B cell (primary cell): ENCODE results near the gene P2RX3. TPM values are rescaled to one million over a fixed set of nuclear protein-coding genes. Genes with fewer than 3 reads are reported as not detected.

Source experiments
- ATAC-seq: fragments of 200-7000 bp; cut with Tn5 transposase; one replicate; pipeline ENCODE4 v1.10.0; 2021; ENCODE audit warnings: low read depth, mild to moderate bottlenecking, moderate number of reproducible peaks, moderate library complexity
- CTCF ChIA-PET: fragments of 350-600 bp; sonication (Branson Sonifier 250); formaldehyde crosslinking; loops from one replicate; lab custom pipeline; 2021; ENCODE audit warnings: antibody characterized with exemption, inconsistent platforms; lab: Charles Lee
- POLR2A ChIA-PET: fragments of 350-600 bp; sonication (Branson Sonifier 250); formaldehyde crosslinking; loops from one replicate; lab custom pipeline; 2021; ENCODE audit warnings: antibody characterized with exemption; lab: Charles Lee
- DNase-seq: peaks from one replicate; pipeline ENCODE4 v3.0.0; 2013
- H2AFZ ChIP-seq: 2 replicates; pipeline ENCODE4 v1.6.1; 2012; ENCODE audit warnings: mild to moderate bottlenecking, low read depth, low read length; ENCODE audit not compliant: insufficient read depth, poor library complexity, severe bottlenecking
- H3K27ac ChIP-seq, 2 donors: 1 replicate in 1 of 2; 2 replicates in 1 of 2; pipeline ENCODE4 v1.5.1; 2012 to 2013; ENCODE audit warnings: low read length in 2 of 2, mild to moderate bottlenecking in 2 of 2, moderate library complexity in 1 of 2
- H3K27me3 ChIP-seq, 4 experiments: fragments of 200-600 bp in 1 of 4; sonication (generic) in 1 of 4; replicated peaks in 1 of 4; 1 replicate in 2 of 4; 2 replicates in 2 of 4; pipeline versions ENCODE4 v1.6.1 to v1.7.0; 2013 to 2016; ENCODE audit warnings: low read length in 3 of 4, mild to moderate bottlenecking in 2 of 4, mixed read lengths in 1 of 4, moderate library complexity in 1 of 4; ENCODE audit not compliant: insufficient read depth in 4 of 4, control insufficient read depth in 3 of 4; ENCODE audit errors: control extremely low read depth in 1 of 4
- H3K36me3 ChIP-seq, 2 experiments: replicated peaks in 1 of 2; 1 replicate in 1 of 2; 2 replicates in 1 of 2; pipeline versions ENCODE4 v1.6.1 to v1.7.1; 2013; ENCODE audit warnings: low read length in 1 of 2; ENCODE audit not compliant: insufficient read depth in 2 of 2, control insufficient read depth in 1 of 2; ENCODE audit errors: control extremely low read depth in 1 of 2, extremely low read depth in 1 of 2
- H3K4me1 ChIP-seq, 2 donors: fragments of 200-600 bp in 1 of 2; sonication (generic) in 1 of 2; 1 replicate in 1 of 2; 2 replicates in 1 of 2; pipeline versions ENCODE4 v1.5.1 to v1.6.1; 2013 to 2017; ENCODE audit warnings: low read length in 2 of 2; ENCODE audit not compliant: control insufficient read depth in 2 of 2, insufficient read depth in 2 of 2
- H3K4me2 ChIP-seq: replicated peaks from 2 replicates; pipeline ENCODE3; 2012; ENCODE audit warnings: mild to moderate bottlenecking, low read depth, low read length; ENCODE audit not compliant: poor library complexity, severe bottlenecking
- H3K4me3 ChIP-seq, 5 experiments: fragments of 200-600 bp in 1 of 5; sonication (generic) in 1 of 5; 1 replicate in 3 of 5; 2 replicates in 2 of 5; pipeline versions ENCODE4 v1.5.1 to v1.7.0; 2011 to 2016; ENCODE audit warnings: low read length in 4 of 5, mild to moderate bottlenecking in 4 of 5, low read depth in 2 of 5, control low read depth in 1 of 5, moderate library complexity in 1 of 5; ENCODE audit not compliant: insufficient read depth in 1 of 5; ENCODE audit errors: control extremely low read depth in 1 of 5, extremely low read depth in 1 of 5
- H3K79me2 ChIP-seq: fragments of 200-600 bp; sonication (generic); one replicate; pipeline ENCODE4 v1.6.0; 2016; ENCODE audit warnings: low read length; ENCODE audit not compliant: control insufficient read depth, insufficient read depth
- H3K9ac ChIP-seq: fragments of 200-600 bp; sonication (generic); 2 replicates; pipeline ENCODE4 v1.6.1; 2017; ENCODE audit warnings: mild to moderate bottlenecking, low read length, moderate library complexity
- H3K9me3 ChIP-seq, 3 donors: one replicate each; pipeline versions ENCODE4 v1.6.1 to v1.7.1; 2013; ENCODE audit warnings: low read length in 2 of 3; ENCODE audit not compliant: control insufficient read depth in 2 of 3, insufficient read depth in 1 of 3; ENCODE audit errors: control extremely low read depth in 1 of 3
- H4K20me1 ChIP-seq: 2 replicates; pipeline ENCODE4 v1.6.0; 2012; ENCODE audit warnings: mild to moderate bottlenecking, low read length; ENCODE audit not compliant: insufficient read depth, control insufficient read depth, poor library complexity, severe bottlenecking
- H3K27ac Mint-ChIP-seq: one replicate; pipeline ENCODE4 v1.8.0; 2021; ENCODE audit warnings: mixed read lengths
- H3K27me3 Mint-ChIP-seq: one replicate; pipeline ENCODE4 v1.8.0; 2021; ENCODE audit warnings: mixed read lengths
- H3K4me1 Mint-ChIP-seq: one replicate; pipeline ENCODE4 v1.8.0; 2021; ENCODE audit warnings: mixed read lengths
- H3K4me3 Mint-ChIP-seq: one replicate; pipeline ENCODE4 v1.8.0; 2021; ENCODE audit warnings: mixed read lengths
- H3K9me3 Mint-ChIP-seq: one replicate; pipeline ENCODE4 v1.8.0; 2022; ENCODE audit warnings: mixed read lengths; ENCODE audit not compliant: insufficient read depth
- CTCF ChIP-seq: fragments of 200-600 bp; IDR thresholded peaks from one replicate; pipeline ENCODE4 v1.8.0; 2022; ENCODE audit warnings: antibody characterized with exemption, mild to moderate bottlenecking
- EZH2 ChIP-seq: IDR thresholded peaks from 2 replicates; pipeline ENCODE4 v1.6.1; 2012; ENCODE audit warnings: borderline replicate concordance, low read depth, mild to moderate bottlenecking, moderate library complexity, low read length; ENCODE audit not compliant: insufficient read depth, poor library complexity, severe bottlenecking
- WGBS: methylation state at CpG from one replicate; pipeline ENCODE4 v1.1.5; 2013; ENCODE audit warnings: missing lambda C conversion rate; ENCODE audit not compliant: insufficient coverage; 5-methylcytosine and 5-hydroxymethylcytosine counted together
- intact Hi-C: fragments of 100-400 bp; cut with micrococcal nuclease; formaldehyde crosslinking; loops from one replicate; pipeline ENCODE4 v1.10.0; 2022
- polyA plus RNA-seq: library from polyadenylated mRNA; depleted of rRNA; stranded (reverse); fragments of >200 nt; gene quantifications from 2 replicates; pipeline ENCODE4 v1.2.3, GENCODE V29; 2012
- total RNA-seq, 2 donors: library from RNA; stranded (reverse); fragments of 120-200 nt in 1 of 2; gene quantifications; 1 replicate in 1 of 2; 2 replicates in 1 of 2; pipeline versions ENCODE4 v1.2.3 to v1.2.4, GENCODE V29; 2013 to 2022

P2RX3 gene
- total and polyA plus RNA-seq, 2 donors (not counting 1 experiment from before 2014, with no cell fraction given): not detected

GRCh38 chr11:57416436-57416835 is 78.3 kb downstream of the P2RX3 start:
- Histone ChIP-seq H3K4me2 (no peak overlapping the region), H3K9me3 (no peaks in the 10 kb centered on the region), H3K9ac (no peak overlapping the region), H3K4me1 (no peaks in the 10 kb centered on the region), H3K36me3 (peaks cover 0 to 29% of the 10 kb centered on the region in 2 experiments), H3K79me2 (peaks cover 4% of the 10 kb centered on the region), H3K4me3 (no peak overlapping the region), H2AFZ (no peak overlapping the region), H4K20me1 (no peaks in the 10 kb centered on the region), H3K27ac (no peak overlapping the region), H3K27me3 (no peaks in the 10 kb centered on the region)
- H3K4me1 Mint-ChIP-seq: no peaks in the 10 kb centered on the region
- no peak overlapping the region for H3K27ac Mint-ChIP-seq
- CTCF ChIA-PET: interaction anchor here (1.6 kb wide), 1 partner anchor 77 kb away, joined by 4 read pairs; no protein-coding TSS in a partner anchor
- ATAC-seq: no peak
- H3K27me3 Mint-ChIP-seq: no peaks in the 10 kb centered on the region
- 100% methylated on average over 1 of the region's 3 CpGs for WGBS
- DNase-seq: no peak
- no peak overlapping the region for H3K4me3 Mint-ChIP-seq
- intact Hi-C loops: no loop called here
- POLR2A ChIA-PET: no interaction called here
- H3K9me3 Mint-ChIP-seq: no peaks in the 10 kb centered on the region
- TF ChIP-seq CTCF: no peak
- no peak for TF ChIP-seq EZH2

- Histone ChIP-seq H3K4me3 (no peak overlapping the region), H3K9ac (no peak overlapping the region), H3K4me1 (no peaks in the 10 kb centered on the region), H3K36me3 (peaks cover 0 to 29% of the 10 kb centered on the region in 2 experiments), H2AFZ (no peak overlapping the region), H3K79me2 (peaks cover 4% of the 10 kb centered on the region), H3K27me3 (no peaks in the 10 kb centered on the region), H3K9me3 (no peaks in the 10 kb centered on the region), H3K4me2 (no peak overlapping the region), H4K20me1 (no peaks in the 10 kb centered on the region), H3K27ac (no peak overlapping the region)
- Mint-ChIP-seq H3K27me3 (no peaks in the 10 kb centered on the region), H3K9me3 (no peaks in the 10 kb centered on the region), H3K27ac (no peak overlapping the region), H3K4me3 (no peak overlapping the region), H3K4me1 (no peaks in the 10 kb centered on the region)
- no peak for TF ChIP-seq CTCF
- TF ChIP-seq EZH2: no peak
- intact Hi-C loops: no loop called here
- ATAC-seq (no peak), DNase-seq (no peak)
- ChIA-PET CTCF (no interaction called here), POLR2A (no interaction called here)
- WGBS: 85% methylated on average over 4 of the region's 4 CpGs
Observed at GRCh38 chr11:57417056-57417455, 78.9 kb downstream of the P2RX3 start.
